K562 (cell line): ENCODE measurements around the gene DDRGK1. TPM values are rescaled to one million over a fixed set of nuclear protein-coding genes. Genes with fewer than 3 reads are reported as not detected.

Experiments
- ARID3A ChIP-seq: IDR thresholded peaks from 2 replicates; pipeline ENCODE4 v1.6.1; 2012; ENCODE audit warnings: low read depth, low read length, improper control_type of control experiment, borderline replicate concordance
- ATF6 ChIP-seq: sonication (generic); formaldehyde crosslinking; IDR thresholded peaks from 2 replicates; pipeline ENCODE4 v1.4.0; 2020; ENCODE audit warnings: mild to moderate bottlenecking, missing genetic modification reagents
- CBFA2T2 ChIP-seq: fragments of 450-650 bp; conservative IDR thresholded peaks from 2 replicates; pipeline ENCODE4 v1.6.1; 2017; ENCODE audit warnings: mild to moderate bottlenecking
- ELF4 ChIP-seq: fragments of 450-650 bp; formaldehyde crosslinking; IDR thresholded peaks from 2 replicates; pipeline ENCODE4 v1.4.0; 2022; ENCODE audit warnings: missing genetic modification characterization
- ETV1 ChIP-seq: fragments of 450-650 bp; conservative IDR thresholded peaks from 2 replicates; pipeline ENCODE4 v1.6.1; 2016; ENCODE audit warnings: missing genetic modification characterization, control low read depth, low read depth, missing compliant biosample characterization
- GATAD2B ChIP-seq: fragments of 450-650 bp; IDR thresholded peaks from 2 replicates; pipeline ENCODE4 v1.6.1; 2017; ENCODE audit warnings: mild to moderate bottlenecking, borderline replicate concordance
- KDM2B ChIP-seq: fragments of 250-450 bp; sonication (Bioruptor Pico); IDR thresholded peaks from 2 replicates; pipeline ENCODE4 v1.8.0; 2021; ENCODE audit warnings: mild to moderate bottlenecking, moderate library complexity
- NFYB ChIP-seq: IDR thresholded peaks from 2 replicates; pipeline ENCODE4 v1.6.1; 2011; ENCODE audit warnings: mild to moderate bottlenecking, moderate library complexity; ENCODE audit not compliant: insufficient read length; ENCODE audit errors: extremely low read depth
- NR2C2 ChIP-seq, 2 experiments: fragments of 200-800 bp in 1 of 2; sonication (Bioruptor generic) in 1 of 2; sonication (generic) in 1 of 2; formaldehyde crosslinking in 1 of 2; IDR thresholded peaks; 2 replicates each; pipeline versions ENCODE4 v1.6.1 to v1.8.0; 2016 to 2022; ENCODE audit warnings: mild to moderate bottlenecking in 1 of 2, missing compliant biosample characterization in 1 of 2, missing genetic modification characterization in 1 of 2, missing genetic modification reagents in 1 of 2
- SFPQ ChIP-seq: fragments of 200-400 bp; formaldehyde crosslinking; IDR thresholded peaks from 2 replicates; pipeline ENCODE4 v1.6.1; 2017; ENCODE audit warnings: mild to moderate bottlenecking, low read depth, low read length, moderate library complexity
- TEAD4 ChIP-seq, 2 experiments: sonication (generic) in 1 of 2; formaldehyde crosslinking in 1 of 2; IDR thresholded peaks; 2 replicates each; pipeline versions ENCODE4 v1.6.1 to v1.8.0; 2012 to 2022; ENCODE audit warnings: borderline replicate concordance in 1 of 2, inconsistent platforms in 1 of 2, low read length in 1 of 2, mild to moderate bottlenecking in 1 of 2, missing genetic modification reagents in 1 of 2
- TFAM ChIP-seq: fragments of 250-450 bp; sonication (Bioruptor Pico); conservative IDR thresholded peaks from 2 replicates; pipeline ENCODE4 v1.5.0; 2021; ENCODE audit warnings: mild to moderate bottlenecking, moderate library complexity
- ZKSCAN8 ChIP-seq: fragments of 200-800 bp; sonication (Bioruptor generic); IDR thresholded peaks from 2 replicates; pipeline ENCODE4 v1.6.1; 2016; ENCODE audit warnings: missing genetic modification characterization, missing compliant biosample characterization
- ZNF609 ChIP-seq: sonication (generic); formaldehyde crosslinking; IDR thresholded peaks from 2 replicates; pipeline ENCODE4 v1.8.1; 2023; ENCODE audit warnings: missing genetic modification reagents, mild to moderate bottlenecking, borderline replicate concordance
- polyA plus RNA-seq, 8 experiments: library from polyadenylated mRNA; depleted of rRNA in 4 of 8; stranded (reverse) in 5 of 8; unstranded in 3 of 8; fragments of >200 nt; fragmentation: Nextera tagmentation in 2 of 8; fragmentation: Illumina TruSeq in 1 of 8; extraction: Ambion mirVana in 2 of 8; extraction: Trizol in 1 of 8; gene quantifications; 2 replicates each; pipeline versions ENCODE4 v1.2.1 to v1.2.3, GENCODE V29; 2011 to 2014; ENCODE audit warnings: inconsistent platforms in 1 of 8, missing spikeins in 1 of 8
- total RNA-seq, 7 experiments: library from RNA; depleted of rRNA in 6 of 7; stranded (reverse); fragments of >200 nt in 6 of 7; fragmentation: Illumina TruSeq in 2 of 7; extraction: Trizol in 2 of 7; gene quantifications; 2 replicates each; pipeline versions ENCODE4 v1.2.1 to v1.2.3, GENCODE V29; 2011 to 2021; ENCODE audit warnings: low replicate concordance in 1 of 7

The DDRGK1 gene
- total and polyA plus RNA-seq, 9 of the 15 experiments (the other 6 are each of a cell fraction or from before 2014, with no cell fraction given) = 2.3 to 54.4 (median 29.1) TPM

- TF ChIP-seq ZNF609 (CRISPR knock-in tag) = no peak
- TF ChIP-seq ELF4 (CRISPR knock-in tag) = no peak
- TF ChIP-seq GATAD2B = no peak; the same call in 1 of the 2 replicates
- no peak for TF ChIP-seq TEAD4 (IDR thresholded peaks at IDR 0.05; ENCODE audit: low read length)
- no peak for TF ChIP-seq TEAD4 (CRISPR knock-in tag; IDR thresholded peaks at IDR 0.05; ENCODE audit: borderline replicate concordance)
- TF ChIP-seq SFPQ = no peak
- TF ChIP-seq NR2C2 (CRISPR knock-in tag; IDR thresholded peaks at IDR 0.05) = no peak
- TF ChIP-seq NR2C2 (tag; IDR thresholded peaks at IDR 0.05) = no peak
- no peak for TF ChIP-seq KDM2B (CRISPR knock-in tag)
- TF ChIP-seq CBFA2T2 = no peak
- TF ChIP-seq ZKSCAN8 (CRISPR knock-in tag) = no peak
- TF ChIP-seq NFYB = no peak
- TF ChIP-seq ATF6 (CRISPR knock-in tag) = no peak
- TF ChIP-seq TFAM (CRISPR knock-in tag) = no peak
- TF ChIP-seq ARID3A = no peak
- no peak for TF ChIP-seq ETV1 (tag)
Observed at GRCh38 chr20:3172933-3173609, 31.4 kb downstream of the DDRGK1 start, which contains the start of gene LZTS3 (continued).
